ENCODE measurements around the gene CD58. TPM values are rescaled to one million over a fixed set of nuclear protein-coding genes. Genes with fewer than 3 reads are reported as not detected.

Gene CD58
- polyA plus RNA-seq, 3 donors, result 81.0 to 168 (median 128) TPM

DNA sequence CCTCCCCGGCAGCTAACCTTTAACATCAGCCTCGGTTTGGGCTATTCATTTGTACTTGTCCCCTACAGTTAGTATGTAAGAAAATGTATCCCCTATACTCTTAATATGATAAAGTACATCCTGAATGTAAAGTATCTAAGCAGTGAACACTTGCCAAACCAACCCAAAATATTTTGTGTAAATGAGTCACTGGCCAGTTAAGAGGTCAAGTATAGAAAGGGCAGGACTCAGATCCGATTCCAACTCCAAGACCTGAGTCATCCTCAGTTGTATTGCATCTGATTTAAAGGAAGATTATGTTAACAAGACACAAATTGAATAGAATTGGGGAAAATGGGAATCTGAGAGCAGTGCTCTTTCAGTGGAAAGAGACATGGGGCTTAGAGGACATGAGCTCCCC, 84.4 kb downstream of the CD58 start:
- 100% methylated on average over 1 of the region's 3 CpGs for WGBS (ENCODE audit: insufficient coverage)
- Histone ChIP-seq H3K9ac (ENCODE audit: insufficient read depth, low read length, poor library complexity, severe bottlenecking) (no peak overlapping the region), H3K27ac (ENCODE audit: low read depth in 1 of 2, low read length in 2 of 2) (no peak overlapping the region), H2AFZ (ENCODE audit: insufficient read depth, low read depth, low read length, poor library complexity, severe bottlenecking) (no peak overlapping the region), H3K4me1 (ENCODE audit: control insufficient read depth in 1 of 2, insufficient read depth in 2 of 2, low read length in 2 of 2) (no peaks in the 10 kb centered on the region), H3K27me3 (ENCODE audit: control insufficient read depth in 2 of 2, insufficient read depth in 2 of 2, low read length in 2 of 2) (no peaks in the 10 kb centered on the region), H3K4me3 (replicated peaks in 1 of 3; ENCODE audit: low read depth in 2 of 3, low read length in 3 of 3) (no peak overlapping the region), H3K4me2 (replicated peaks; ENCODE audit: extremely low read depth, low read length, poor library complexity, severe bottlenecking) (no peak overlapping the region), H3K36me3 (replicated peaks in 1 of 2; ENCODE audit: control insufficient read depth in 1 of 2, insufficient read depth in 2 of 2, low read length in 2 of 2) (no peaks in the 10 kb centered on the region), H4K20me1 (ENCODE audit: insufficient read depth, low read length) (no peaks in the 10 kb centered on the region), H3K79me2 (ENCODE audit: insufficient read depth, low read length) (no peaks in the 10 kb centered on the region), H3K9me3 (replicated peaks in 1 of 2; ENCODE audit: control insufficient read depth in 1 of 2, insufficient read depth in 1 of 2, low read length in 2 of 2) (no peaks in the 10 kb centered on the region)
- intact Hi-C loops (cut with micrococcal nuclease), result loop anchor here in 1 of 2 donors (5.0 kb wide), 1 partner anchor 334 kb away; no protein-coding TSS in a partner anchor
- Mint-ChIP-seq H3K4me3 (no peak overlapping the region), H3K9me3 (peaks cover 0 to 2% (median 0%) of the 10 kb centered on the region in 7 donors), H3K4me1 (peaks cover 9% of the 10 kb centered on the region), H3K36me3 (no peaks in the 10 kb centered on the region), H3K27me3 (ENCODE audit: low read depth in 3 of 3) (peaks cover 0 to 5% (median 4%) of the 10 kb centered on the region in 3 donors), H3K27ac (no peak overlapping the region)
- no peak for DNase-seq
- no peak for TF ChIP-seq CTCF (IDR thresholded peaks at IDR 0.05)

- no peaks in the 10 kb centered on the region for H3K36me3 ChIP-seq (replicated peaks in 1 of 2; ENCODE audit: control insufficient read depth in 1 of 2, insufficient read depth in 2 of 2, low read length in 2 of 2)
- DNase-seq, result no peak
- Mint-ChIP-seq H3K9me3 (peaks cover 0 to 2% (median 0%) of the 10 kb centered on the region in 7 donors), H3K4me3 (no peak overlapping the region), H3K27ac (no peak overlapping the region), H3K27me3 (ENCODE audit: low read depth in 3 of 3) (peaks cover 0 to 5% (median 4%) of the 10 kb centered on the region in 3 donors), H3K4me1 (peaks cover 9% of the 10 kb centered on the region), H3K36me3 (no peaks in the 10 kb centered on the region)
- H3K4me1 ChIP-seq (ENCODE audit: control insufficient read depth in 1 of 2, insufficient read depth in 2 of 2, low read length in 2 of 2), result no peaks in the 10 kb centered on the region
- H3K9me3 ChIP-seq (replicated peaks in 1 of 2; ENCODE audit: control insufficient read depth in 1 of 2, insufficient read depth in 1 of 2, low read length in 2 of 2), result no peaks in the 10 kb centered on the region
- TF ChIP-seq CTCF (IDR thresholded peaks at IDR 0.05), result no peak
- WGBS (ENCODE audit: insufficient coverage), result no CpG with 5 or more reads among the region's 2 CpGs
- intact Hi-C loops (cut with micrococcal nuclease), result loop anchor here in 1 of 2 donors (5.0 kb wide), 1 partner anchor 334 kb away; no protein-coding TSS in a partner anchor
- H3K27me3 ChIP-seq (ENCODE audit: control insufficient read depth in 2 of 2, insufficient read depth in 2 of 2, low read length in 2 of 2), result no peaks in the 10 kb centered on the region
- no peak overlapping the region for H3K9ac ChIP-seq (ENCODE audit: insufficient read depth, low read length, poor library complexity, severe bottlenecking)
- no peaks in the 10 kb centered on the region for H3K79me2 ChIP-seq (ENCODE audit: insufficient read depth, low read length)
- no peaks in the 10 kb centered on the region for H4K20me1 ChIP-seq (ENCODE audit: insufficient read depth, low read length)
- no peak overlapping the region for H2AFZ ChIP-seq (ENCODE audit: insufficient read depth, low read depth, low read length, poor library complexity, severe bottlenecking)
- H3K4me3 ChIP-seq (replicated peaks in 1 of 3; ENCODE audit: low read depth in 2 of 3, low read length in 3 of 3), result no peak overlapping the region
- H3K4me2 ChIP-seq (replicated peaks; ENCODE audit: extremely low read depth, low read length, poor library complexity, severe bottlenecking), result no peak overlapping the region
- no peak overlapping the region for H3K27ac ChIP-seq (ENCODE audit: low read depth in 1 of 2, low read length in 2 of 2)
Measured at GRCh38 chr1:116485976-116486375, 84.8 kb downstream of the CD58 start.

All from CD14-positive monocyte (primary cell).